Nephron (organoid): Measurements from ENCODE around the gene NHLH2.

Experiments
- H3K27ac Mint-ChIP-seq, 3 experiments: 2 replicates each; pipeline ENCODE4 v1.8.0; 2020; ENCODE audit warnings: mixed read lengths in 3 of 3, mild to moderate bottlenecking in 2 of 3, moderate library complexity in 1 of 3
- H3K27me3 Mint-ChIP-seq: 2 replicates; pipeline ENCODE4 v1.8.0; 2021; ENCODE audit warnings: low read depth, mild to moderate bottlenecking, moderate library complexity, mixed read lengths
- H3K36me3 Mint-ChIP-seq: 2 replicates; pipeline ENCODE4 v1.8.0; 2020; ENCODE audit warnings: low read depth, mixed read lengths
- H3K4me1 Mint-ChIP-seq: 2 replicates; pipeline ENCODE4 v1.8.0; 2020; ENCODE audit warnings: mixed read lengths
- H3K4me3 Mint-ChIP-seq, 3 experiments: 2 replicates each; pipeline ENCODE4 v1.8.0; 2020; ENCODE audit warnings: mild to moderate bottlenecking in 3 of 3, mixed read lengths in 3 of 3, moderate library complexity in 2 of 3
- H3K9me3 Mint-ChIP-seq: 2 replicates; pipeline ENCODE4 v1.8.0; 2020; ENCODE audit warnings: mixed read lengths
- CTCF ChIP-seq, 3 experiments: fragments of 200-600 bp; sonication (generic); IDR thresholded peaks; one replicate each; pipeline ENCODE4 v1.5.0; 2021; ENCODE audit warnings: antibody characterized with exemption in 3 of 3; ENCODE audit not compliant: unreplicated experiment in 3 of 3

The NHLH2 gene

GRCh38 chr1:115814685-115815398, 26.1 kb downstream of the NHLH2 start:
- Mint-ChIP-seq H3K27me3 (no peaks in the 10 kb centered on the region), H3K36me3 (no peaks in the 10 kb centered on the region), H3K9me3 (no peaks in the 10 kb centered on the region), H3K27ac (no peak overlapping the region), H3K4me3 (no peak overlapping the region), H3K4me1 (no peaks in the 10 kb centered on the region)
- TF ChIP-seq CTCF (IDR thresholded peaks at IDR 0.05; ENCODE audit: unreplicated experiment in 3 of 3) = no peak

- Mint-ChIP-seq H3K27ac (no peak overlapping the region), H3K9me3 (no peaks in the 10 kb centered on the region), H3K36me3 (no peaks in the 10 kb centered on the region), H3K4me1 (no peaks in the 10 kb centered on the region), H3K27me3 (no peaks in the 10 kb centered on the region), H3K4me3 (no peak overlapping the region)
- no peak for TF ChIP-seq CTCF (IDR thresholded peaks at IDR 0.05; ENCODE audit: unreplicated experiment in 3 of 3)
Observed at GRCh38 chr1:115813727-115814126, 27.2 kb downstream of the NHLH2 start.

GRCh38 chr1:115811140-115811828, 29.6 kb downstream of the NHLH2 start:
- no peaks in the 10 kb centered on the region for H3K9me3 Mint-ChIP-seq
- no peaks in the 10 kb centered on the region for H3K4me1 Mint-ChIP-seq
- no peaks in the 10 kb centered on the region for H3K36me3 Mint-ChIP-seq
- TF ChIP-seq CTCF (IDR thresholded peaks at IDR 0.05; ENCODE audit: unreplicated experiment in 3 of 3) = no peak
- H3K27me3 Mint-ChIP-seq = no peaks in the 10 kb centered on the region
- H3K27ac Mint-ChIP-seq = no peak overlapping the region
- no peak overlapping the region for H3K4me3 Mint-ChIP-seq

GRCh38 chr1:115810609-115811008, 30.3 kb downstream of the NHLH2 start:
- H3K36me3 Mint-ChIP-seq = no peaks in the 10 kb centered on the region
- H3K27me3 Mint-ChIP-seq = no peaks in the 10 kb centered on the region
- no peak overlapping the region for H3K27ac Mint-ChIP-seq
- H3K4me1 Mint-ChIP-seq = no peaks in the 10 kb centered on the region
- H3K9me3 Mint-ChIP-seq = no peaks in the 10 kb centered on the region
- no peak for TF ChIP-seq CTCF (IDR thresholded peaks at IDR 0.05; ENCODE audit: unreplicated experiment in 3 of 3)
- no peak overlapping the region for H3K4me3 Mint-ChIP-seq

- Mint-ChIP-seq H3K27me3 (no peaks in the 10 kb centered on the region), H3K4me1 (no peaks in the 10 kb centered on the region), H3K9me3 (no peaks in the 10 kb centered on the region), H3K27ac (no peak overlapping the region), H3K36me3 (no peaks in the 10 kb centered on the region), H3K4me3 (no peak overlapping the region)
- no peak for TF ChIP-seq CTCF (IDR thresholded peaks at IDR 0.05; ENCODE audit: unreplicated experiment in 3 of 3)
Observed at GRCh38 chr1:115809847-115810246, 31.1 kb downstream of the NHLH2 start.

- Mint-ChIP-seq H3K9me3 (no peaks in the 10 kb centered on the region), H3K4me3 (no peak overlapping the region), H3K4me1 (no peaks in the 10 kb centered on the region), H3K36me3 (no peaks in the 10 kb centered on the region), H3K27me3 (no peaks in the 10 kb centered on the region), H3K27ac (no peak overlapping the region)
- no peak for TF ChIP-seq CTCF (IDR thresholded peaks at IDR 0.05; ENCODE audit: unreplicated experiment in 3 of 3)
Observed at GRCh38 chr1:115809076-115809475, 31.9 kb downstream of the NHLH2 start.
